ENCODE data around the gene EPG5. TPM values are rescaled to one million over a fixed set of nuclear protein-coding genes. Genes with fewer than 3 reads are reported as not detected.

EPG5 gene
- total and polyA plus RNA-seq, 2 donors (not counting 3 experiments of a cell fraction or from before 2014, with no cell fraction given), result 16.7 to 25.6 TPM

- FAIRE-seq (no peak), DNase-seq (ENCODE audit: low read depth, low spot score) (no peak)
- no peak for TF ChIP-seq EZH2 (IDR thresholded peaks at IDR 0.05; ENCODE audit: borderline replicate concordance, low read depth, low read length, severe bottlenecking)
- TF ChIP-seq GATA2 (IDR thresholded peaks at IDR 0.05; ENCODE audit: insufficient read depth, insufficient read length, low read depth, low read length), result no peak
- TF ChIP-seq POLR2A (IDR thresholded peaks at IDR 0.05; ENCODE audit: low read depth, low read length), result no peak
- TF ChIP-seq FOS (IDR thresholded peaks at IDR 0.05; ENCODE audit: borderline replicate concordance, insufficient read depth, low read length), result no peak
- no peak for TF ChIP-seq JUN (IDR thresholded peaks at IDR 0.05; ENCODE audit: borderline replicate concordance, insufficient read depth, insufficient read length, low read depth)
- TF ChIP-seq MYC (IDR thresholded peaks at IDR 0.05; ENCODE audit: low read depth, low read length), result no peak
- TF ChIP-seq POLR2AphosphoS5 (IDR thresholded peaks at IDR 0.05; ENCODE audit: insufficient read depth, low read depth, low read length), result no peak
- no peak for TF ChIP-seq CTCF (IDR thresholded peaks at IDR 0.05; ENCODE audit: extremely low read depth in 1 of 2, insufficient read depth in 1 of 2, low read depth in 1 of 2, low read length in 2 of 2)
- no peak for TF ChIP-seq MAX (IDR thresholded peaks at IDR 0.05; ENCODE audit: insufficient read depth, insufficient read length)
- ChIA-PET CTCF (interaction anchor here (1.2 to 2.5 kb wide), 4 partner anchors 9 to 85 kb away, joined by 3 to 14 read pairs (median 4); no protein-coding TSS in a partner anchor), POLR2A (no interaction called here)
- H3K27ac ChIP-seq (ENCODE audit: insufficient read depth, low read depth, low read length), result no peak overlapping the region
- H3K79me2 ChIP-seq (ENCODE audit: control insufficient read depth, insufficient read depth, low read length), result no peaks in the 10 kb centered on the region
- H3K9me3 ChIP-seq (replicated peaks; ENCODE audit: control insufficient read depth, insufficient read depth, low read length), result no peaks in the 10 kb centered on the region
- H3K9me1 ChIP-seq (replicated peaks; ENCODE audit: control insufficient read depth, extremely low read depth, insufficient read depth, low read length), result no peaks in the 10 kb centered on the region
- no TSS peak for BruUV-seq (replicated peaks)
- no peak overlapping the region for H3K9ac ChIP-seq (replicated peaks; ENCODE audit: extremely low read depth, insufficient read depth, low read length)
- peaks cover 4% of the 10 kb centered on the region for H3K4me1 ChIP-seq (ENCODE audit: control insufficient read depth, extremely low read depth, insufficient read depth, low read length)
- H3K27me3 ChIP-seq (ENCODE audit: control insufficient read depth in 2 of 2, insufficient read depth in 2 of 2, low read length in 2 of 2), result no peaks in the 10 kb centered on the region
- no peaks in the 10 kb centered on the region for H4K20me1 ChIP-seq (replicated peaks; ENCODE audit: control insufficient read depth, extremely low read depth, insufficient read depth, low read length)
- no peak overlapping the region for H3K4me2 ChIP-seq (ENCODE audit: insufficient read depth, low read length)
- peaks cover 3 to 4% of the 10 kb centered on the region in 2 experiments for H3K36me3 ChIP-seq (ENCODE audit: control insufficient read depth in 2 of 2, extremely low read depth in 1 of 2, insufficient read depth in 2 of 2, low read length in 2 of 2)
- H2AFZ ChIP-seq (ENCODE audit: low read depth, low read length), result no peak overlapping the region
- intact Hi-C loops (cut with micrococcal nuclease) (no loop called here), dilution Hi-C loops (cut with MboI; ENCODE audit: extremely low pct_ligation_motif_present, low sequenced_read_pairs) (no loop called here)
- no peak overlapping the region for H3K4me3 ChIP-seq (replicated peaks in 1 of 3; ENCODE audit: insufficient read depth in 1 of 3, low read depth in 1 of 3, low read length in 3 of 3)
These were observed 77.6 kb downstream of the EPG5 start for GRCh38 chr18:45889419-45890064.
